Inflammatory macrophage (primary cell): ENCODE results near the gene C19orf67.

Source experiments
- DNase-seq, 2 donors: peaks; one replicate each; pipeline ENCODE4 v3.0.0-alpha.2; 2020 to 2022
- total RNA-seq, 18 experiments: gene quantifications; one replicate each; lab custom pipeline; 2026; ENCODE audit warnings: mixed read lengths in 6 of 18, inconsistent platforms in 2 of 18; lab: John Stamatoyannopoulos, UW

The C19orf67 gene
- total RNA-seq, result 0 to 0.24 (median 0) reads per million in 18 experiments

- DNase-seq, result no peak
These were observed at the start of gene C19orf67 for GRCh38 chr19:14085309-14085995. C19orf67 (minus strand) TSS chr19:14085783; CDS start chr19:14085627, 156 bp downstream.

GRCh38 chr19:14135355-14135754 is 49.8 kb upstream of the C19orf67 start:
- DNase-seq, result no peak

- DNase-seq, result peak; percentile 91 to 93
These were observed 42.4 kb upstream of the C19orf67 start for GRCh38 chr19:14127929-14128509.

GRCh38 chr19:14127176-14127575 is 41.6 kb upstream of the C19orf67 start:
- DNase-seq, result peak; percentile 83 to 86

- DNase-seq, result no peak
These were observed 37.3 kb upstream of the C19orf67 start for GRCh38 chr19:14122924-14123323.

- DNase-seq, result no peak
These were observed 34.9 kb upstream of the C19orf67 start for GRCh38 chr19:14120497-14120780.

- DNase-seq, result no peak
These were observed 34.3 kb upstream of the C19orf67 start for GRCh38 chr19:14119644-14120496.

- DNase-seq, result no peak
These were observed 33.6 kb upstream of the C19orf67 start for GRCh38 chr19:14119146-14119545.

- DNase-seq, result peak; percentile 96 to 98
These were observed 32.8 kb upstream of the C19orf67 start for GRCh38 chr19:14118165-14119051.

GRCh38 chr19:14117668-14118164 is 32.1 kb upstream of the C19orf67 start, which contains the start of gene PRKACA:
PRKACA (minus strand) TSS chr19:14117762; CDS start chr19:14117547, 215 bp downstream.
- peak; percentile 99 to 100 for DNase-seq

- DNase-seq, result no peak
These were observed 31.5 kb upstream of the C19orf67 start for GRCh38 chr19:14116918-14117578.

- DNase-seq, result no peak
These were observed 30.9 kb upstream of the C19orf67 start for GRCh38 chr19:14116525-14116917.

GRCh38 chr19:14115756-14116155 is 30.2 kb upstream of the C19orf67 start:
- no peak for DNase-seq

GRCh38 chr19:14114854-14115253 is 29.3 kb upstream of the C19orf67 start:
- DNase-seq, result peak; percentile 89 to 91

- no peak for DNase-seq
These were observed 28.9 kb upstream of the C19orf67 start for GRCh38 chr19:14114439-14114838.

GRCh38 chr19:14113762-14114414 is 28.3 kb upstream of the C19orf67 start:
- DNase-seq, result peak in 1 of 2 donors; percentile 27

GRCh38 chr19:14112809-14113385 is 27.3 kb upstream of the C19orf67 start:
- no peak for DNase-seq

GRCh38 chr19:14112051-14112808 is 26.6 kb upstream of the C19orf67 start:
- peak; percentile 15 to 48 for DNase-seq

GRCh38 chr19:14111486-14111885 is 25.9 kb upstream of the C19orf67 start:
- no peak for DNase-seq

- DNase-seq, result no peak
These were observed 25.1 kb upstream of the C19orf67 start for GRCh38 chr19:14110650-14111049.
